ENCODE measurements around the gene SEMA6B. TPM values are rescaled to one million over a fixed set of nuclear protein-coding genes. Genes with fewer than 3 reads are reported as not detected.

SEMA6B gene
- total and polyA plus RNA-seq, 2 of the 8 experiments (the other 6 are each of a cell fraction or from before 2014, with no cell fraction given): 31.3 to 54.4 TPM

DNA sequence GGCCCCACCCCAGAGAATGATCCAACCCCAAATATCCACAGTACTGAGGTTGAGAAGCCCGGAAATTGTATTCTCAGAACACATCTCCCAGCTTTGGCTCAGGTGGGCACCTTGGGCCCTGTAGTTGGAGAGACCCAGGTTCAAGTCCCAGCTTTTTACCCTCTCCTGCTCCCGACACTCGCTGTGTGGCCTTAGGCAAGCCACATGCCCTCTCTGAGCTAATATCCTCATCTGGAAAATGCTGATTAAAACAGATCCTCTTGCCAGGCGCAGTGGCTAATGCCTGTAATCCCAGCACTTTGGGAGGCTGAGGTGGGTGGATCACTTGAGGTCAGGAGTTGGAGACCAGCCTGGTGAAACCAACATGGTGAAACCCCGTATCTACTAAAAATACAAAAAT lies 43.8 kb downstream of the SEMA6B start:
- no peak overlapping the region for H3K18ac ChIP-seq (ENCODE audit: extremely low read depth, low read length)
- H3K4ac ChIP-seq (replicated peaks; ENCODE audit: insufficient read length, low read depth, low read length): no peak overlapping the region
- H4K91ac ChIP-seq (replicated peaks; ENCODE audit: insufficient read length, low read length): no peak overlapping the region
- H3K4me3 ChIP-seq (ENCODE audit: extremely low read depth in 1 of 4, insufficient read depth in 2 of 4, low read depth in 3 of 4, low read length in 4 of 4): no peak overlapping the region
- DNase-seq (ENCODE audit: low read depth in 1 of 2, low spot score in 2 of 2): no peak
- 86% methylated on average over 5 of the region's 5 CpGs; no CpG with 5 or more reads in 1 of the 2 experiments for WGBS, 2 experiments (ENCODE audit: extremely low coverage in 1 of 2, insufficient coverage in 1 of 2, insufficient read length in 1 of 2, insufficient replicate concordance in 2 of 2, low coverage in 1 of 2, low lambda C conversion rate in 2 of 2, missing lambda C conversion rate in 1 of 2)
- no peak overlapping the region for H3K4me2 ChIP-seq (ENCODE audit: insufficient read depth in 1 of 2, low read depth in 2 of 2, low read length in 2 of 2)
- H3K27ac ChIP-seq (ENCODE audit: low read depth, low read length): no peak overlapping the region
- H2BK15ac ChIP-seq (ENCODE audit: low read length): no peak overlapping the region
- H3K9me3 ChIP-seq (ENCODE audit: insufficient read depth in 2 of 2, low read depth in 1 of 2, low read length in 1 of 2): no peaks in the 10 kb centered on the region
- TF ChIP-seq SAP30 (IDR thresholded peaks at IDR 0.05; ENCODE audit: insufficient read depth, insufficient replicate concordance, low read length): no peak
- peak in 1 of 2 experiments; percentile 13; a peak in 1 of 4 replicates for TF ChIP-seq HDAC2 (IDR thresholded peaks at IDR 0.05; ENCODE audit: borderline replicate concordance in 1 of 2, low read depth in 2 of 2, low read length in 2 of 2)
- no peak for TF ChIP-seq MAFK (IDR thresholded peaks at IDR 0.05; ENCODE audit: low read depth, low read length)
- no peak for TF ChIP-seq CBX5 (IDR thresholded peaks at IDR 0.05; ENCODE audit: low read depth, low read length)
- no peak for TF ChIP-seq GTF2F1 (IDR thresholded peaks at IDR 0.05; ENCODE audit: borderline replicate concordance, low read depth, low read length)
- H3K79me1 ChIP-seq (ENCODE audit: low read depth, low read length): no peaks in the 10 kb centered on the region
- H3K36me3 ChIP-seq (ENCODE audit: control insufficient read depth in 2 of 4, insufficient read depth in 4 of 4, low read length in 3 of 4): no peaks in the 10 kb centered on the region
- H3K14ac ChIP-seq (ENCODE audit: insufficient read length): no peak overlapping the region
- H3K23me2 ChIP-seq (ENCODE audit: low read depth, low read length): no peaks in the 10 kb centered on the region
- H4K5ac ChIP-seq (ENCODE audit: insufficient read length, low read depth, low read length): no peak overlapping the region
- H3K27me3 ChIP-seq (replicated peaks in 1 of 4; ENCODE audit: control insufficient read depth in 3 of 4, extremely low read depth in 1 of 4, insufficient read depth in 3 of 4, low read length in 3 of 4): peaks cover 3 to 45% (median 32%) of the 10 kb centered on the region in 4 experiments
- peaks cover 2 to 3% of the 10 kb centered on the region in 2 experiments for H4K20me1 ChIP-seq (replicated peaks in 1 of 2; ENCODE audit: control insufficient read depth in 1 of 2, insufficient read depth in 2 of 2, low read length in 2 of 2)
- no peak overlapping the region for H3K9ac ChIP-seq (replicated peaks in 1 of 4; ENCODE audit: extremely low read depth in 1 of 4, low read depth in 3 of 4, low read length in 3 of 4)
- ChIA-PET POLR2A (ENCODE audit: partially characterized antibody) (interaction anchor here (1.4 to 3.9 kb wide), 4 partner anchors 8 to 23 kb away, joined by 3 to 27 read pairs (median 12); no protein-coding TSS in a partner anchor), CTCF (ENCODE audit: partially characterized antibody) (interaction anchor here (0.6 to 5.8 kb wide), 4 partner anchors 11 to 466 kb away, joined by 3 to 62 read pairs (median 4); no protein-coding TSS in a partner anchor)
- no peak for FAIRE-seq
- no peaks in the 10 kb centered on the region for H3K79me2 ChIP-seq (ENCODE audit: control insufficient read depth in 1 of 2, insufficient read depth in 2 of 2, low read length in 2 of 2)
- no peak overlapping the region for H2BK20ac ChIP-seq (ENCODE audit: low read length)
- H2BK12ac ChIP-seq (ENCODE audit: low read depth, low read length): no peak overlapping the region
- H2BK120ac ChIP-seq (replicated peaks; ENCODE audit: low read depth, low read length): no peak overlapping the region
- no peak overlapping the region for H3K56ac ChIP-seq (replicated peaks; ENCODE audit: insufficient read length, low read depth, low read length)
- no peak overlapping the region for H4K8ac ChIP-seq (ENCODE audit: extremely low read depth, insufficient read depth, low read length)
- H2BK5ac ChIP-seq (ENCODE audit: low read depth, low read length): no peak overlapping the region
- peaks cover 0 to 3% (median under 1%) of the 10 kb centered on the region in 4 experiments; a peak in 2 of 7 replicates for H3K4me1 ChIP-seq (replicated peaks in 1 of 4; ENCODE audit: control insufficient read depth in 3 of 4, insufficient read depth in 4 of 4, low read length in 3 of 4)
- no peak overlapping the region for H3K23ac ChIP-seq (ENCODE audit: insufficient read length)
- no peak overlapping the region for H2AFZ ChIP-seq (ENCODE audit: low read length)
- no peak overlapping the region for H2AK5ac ChIP-seq (ENCODE audit: low read depth, low read length)

All from H1 (cell line).